ENCODE results near the gene CPNE5. TPM values are rescaled to one million over a fixed set of nuclear protein-coding genes. Genes with fewer than 3 reads are reported as not detected.

CPNE5 gene
- total RNA-seq, 1 donor from 2014 or later = 1.2 TPM

DNA sequence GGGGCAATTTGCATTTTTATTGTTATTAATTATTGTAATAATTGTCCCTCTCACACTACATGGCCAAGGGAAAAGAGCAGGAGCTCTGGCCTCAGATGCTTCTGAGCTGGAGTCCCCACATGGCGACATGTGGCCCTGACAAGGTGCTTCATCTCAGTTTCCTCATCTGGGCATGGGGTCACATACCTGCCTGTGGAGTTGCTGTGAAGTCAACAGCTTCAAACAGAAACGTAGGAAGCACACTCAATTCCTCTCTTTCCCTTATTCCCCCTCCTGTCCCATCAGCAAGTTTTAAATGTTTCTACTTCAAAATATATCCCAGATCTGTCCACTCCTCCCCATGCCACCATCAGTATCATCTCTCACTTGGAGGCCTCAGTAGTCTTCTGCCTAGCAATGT is 8.7 kb downstream of the CPNE5 start:
- peaks cover 22% of the 10 kb centered on the region for H3K4me1 Mint-ChIP-seq
- no peak overlapping the region for H3K27ac Mint-ChIP-seq

DNA sequence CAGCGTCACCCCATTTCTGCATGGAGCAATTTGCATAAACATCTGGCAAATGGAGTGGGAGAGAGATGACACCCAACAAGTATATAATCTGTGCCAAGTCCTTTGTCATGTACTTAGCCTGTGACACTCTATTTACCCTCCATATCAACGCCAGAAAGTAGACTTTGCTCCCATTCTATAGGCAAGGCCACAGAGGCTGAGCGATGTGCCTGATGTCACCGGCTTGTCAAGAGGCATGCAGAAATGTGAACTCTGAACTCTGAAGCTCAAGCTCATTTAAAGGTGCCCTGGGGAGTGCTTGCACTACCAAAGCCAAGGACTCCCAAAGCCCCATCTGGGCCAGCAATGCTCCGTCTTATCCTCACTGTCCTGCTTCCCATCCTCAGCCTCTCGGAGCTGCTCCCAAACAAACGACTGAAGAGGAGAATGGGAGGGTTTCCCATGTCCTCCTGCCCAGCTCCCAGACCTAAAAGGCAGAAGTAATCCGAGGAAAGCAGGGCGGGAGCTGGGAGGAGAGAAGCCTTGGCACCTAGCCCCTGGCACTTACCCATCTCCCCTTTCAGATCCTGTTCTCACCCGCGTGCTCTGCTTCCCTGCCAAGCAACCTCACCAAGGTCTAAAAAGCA is 9.2 kb downstream of the CPNE5 start:
- no peaks in the 10 kb centered on the region for H3K9me3 Mint-ChIP-seq
- no peak overlapping the region for H3K27ac Mint-ChIP-seq
- peaks cover 2% of the 10 kb centered on the region for H3K27me3 Mint-ChIP-seq (ENCODE audit: low read depth)
- DNase-seq (ENCODE audit: low spot score in 2 of 2, unreplicated experiment in 2 of 2) = no peak
- TF ChIP-seq, protein P1, sequence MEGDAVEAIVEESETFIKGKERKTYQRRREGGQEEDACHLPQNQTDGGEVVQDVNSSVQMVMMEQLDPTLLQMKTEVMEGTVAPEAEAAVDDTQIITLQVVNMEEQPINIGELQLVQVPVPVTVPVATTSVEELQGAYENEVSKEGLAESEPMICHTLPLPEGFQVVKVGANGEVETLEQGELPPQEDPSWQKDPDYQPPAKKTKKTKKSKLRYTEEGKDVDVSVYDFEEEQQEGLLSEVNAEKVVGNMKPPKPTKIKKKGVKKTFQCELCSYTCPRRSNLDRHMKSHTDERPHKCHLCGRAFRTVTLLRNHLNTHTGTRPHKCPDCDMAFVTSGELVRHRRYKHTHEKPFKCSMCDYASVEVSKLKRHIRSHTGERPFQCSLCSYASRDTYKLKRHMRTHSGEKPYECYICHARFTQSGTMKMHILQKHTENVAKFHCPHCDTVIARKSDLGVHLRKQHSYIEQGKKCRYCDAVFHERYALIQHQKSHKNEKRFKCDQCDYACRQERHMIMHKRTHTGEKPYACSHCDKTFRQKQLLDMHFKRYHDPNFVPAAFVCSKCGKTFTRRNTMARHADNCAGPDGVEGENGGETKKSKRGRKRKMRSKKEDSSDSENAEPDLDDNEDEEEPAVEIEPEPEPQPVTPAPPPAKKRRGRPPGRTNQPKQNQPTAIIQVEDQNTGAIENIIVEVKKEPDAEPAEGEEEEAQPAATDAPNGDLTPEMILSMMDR (IDR thresholded peaks at IDR 0.05; ENCODE audit: unreplicated experiment) = no peak
- peaks cover 19% of the 10 kb centered on the region for H3K4me1 Mint-ChIP-seq
- no peaks in the 10 kb centered on the region for H3K36me3 Mint-ChIP-seq
- H3K4me3 Mint-ChIP-seq = no peak overlapping the region

More for the DNA sequence above, 8.7 kb downstream of the CPNE5 start:
- DNase-seq (ENCODE audit: low spot score in 2 of 2, unreplicated experiment in 2 of 2) = no peak
- Mint-ChIP-seq H3K4me3 (no peak overlapping the region), H3K36me3 (no peaks in the 10 kb centered on the region), H3K27me3 (ENCODE audit: low read depth) (peaks cover 5% of the 10 kb centered on the region), H3K9me3 (no peaks in the 10 kb centered on the region)
- TF ChIP-seq, protein P1 (IDR thresholded peaks at IDR 0.05; ENCODE audit: unreplicated experiment) = no peak

- Mint-ChIP-seq H3K36me3 (no peaks in the 10 kb centered on the region), H3K27ac (peak overlapping the region; percentile 79), H3K27me3 (ENCODE audit: low read depth) (no peaks in the 10 kb centered on the region), H3K9me3 (no peaks in the 10 kb centered on the region), H3K4me1 (peaks cover 14% of the 10 kb centered on the region), H3K4me3 (no peak overlapping the region)
- TF ChIP-seq, protein P1 (IDR thresholded peaks at IDR 0.05; ENCODE audit: unreplicated experiment) = no peak
- no peak for DNase-seq (ENCODE audit: low spot score in 2 of 2, unreplicated experiment in 2 of 2)
Measured at GRCh38 chr6:36827261-36828079, 11.8 kb downstream of the CPNE5 start.

GRCh38 chr6:36826520-36827227 is 12.6 kb downstream of the CPNE5 start:
- H3K27ac Mint-ChIP-seq = no peak overlapping the region
- DNase-seq (ENCODE audit: low spot score in 2 of 2, unreplicated experiment in 2 of 2) = no peak
- no peak overlapping the region for H3K4me3 Mint-ChIP-seq
- no peaks in the 10 kb centered on the region for H3K9me3 Mint-ChIP-seq
- TF ChIP-seq, protein P1 (IDR thresholded peaks at IDR 0.05; ENCODE audit: unreplicated experiment) = no peak
- H3K36me3 Mint-ChIP-seq = no peaks in the 10 kb centered on the region
- H3K27me3 Mint-ChIP-seq (ENCODE audit: low read depth) = no peaks in the 10 kb centered on the region
- H3K4me1 Mint-ChIP-seq = peaks cover 18% of the 10 kb centered on the region

- no peak overlapping the region for H3K27ac Mint-ChIP-seq
- no peak overlapping the region for H3K4me3 Mint-ChIP-seq
- H3K9me3 Mint-ChIP-seq = no peaks in the 10 kb centered on the region
- H3K4me1 Mint-ChIP-seq = peaks cover 24% of the 10 kb centered on the region
- no peak for DNase-seq (ENCODE audit: low spot score in 2 of 2, unreplicated experiment in 2 of 2)
- H3K36me3 Mint-ChIP-seq = no peaks in the 10 kb centered on the region
- no peaks in the 10 kb centered on the region for H3K27me3 Mint-ChIP-seq (ENCODE audit: low read depth)
- TF ChIP-seq, protein P1 (IDR thresholded peaks at IDR 0.05; ENCODE audit: unreplicated experiment) = no peak
Measured at GRCh38 chr6:36825994-36826393, 13.2 kb downstream of the CPNE5 start.
